SK-N-SH (cell line): ENCODE data around the gene SERPINA9.

Experiments
- CTCF ChIP-seq: fragments of 200-600 bp; sonication (generic); IDR thresholded peaks from 2 replicates; pipeline ENCODE4 v1.6.1; 2017; ENCODE audit warnings: antibody characterized with exemption, mild to moderate bottlenecking, moderate library complexity
- EZH2phosphoT487 ChIP-seq: fragments of 200-600 bp; sonication (generic); IDR thresholded peaks from 2 replicates; pipeline ENCODE4 v1.6.1; 2017; ENCODE audit warnings: low read depth, mixed run types, mild to moderate bottlenecking, antibody characterized with exemption, moderate library complexity, borderline replicate concordance
- MAX ChIP-seq: IDR thresholded peaks from 2 replicates; pipeline ENCODE4 v1.4.0; 2012; ENCODE audit warnings: low read depth
- NFIC ChIP-seq: IDR thresholded peaks from 2 replicates; pipeline ENCODE4 v1.4.0; 2012; ENCODE audit warnings: borderline replicate concordance
- POLR2AphosphoS5 ChIP-seq: IDR thresholded peaks from 2 replicates; pipeline ENCODE4 v1.6.1; 2012; ENCODE audit warnings: low read depth, low read length
- SMC3 ChIP-seq: IDR thresholded peaks from 2 replicates; pipeline ENCODE4 v1.6.1; 2012; ENCODE audit warnings: low read depth, low read length, improper control_type of control experiment
- TAF1 ChIP-seq: IDR thresholded peaks from 2 replicates; pipeline ENCODE4 v1.6.1; 2012; ENCODE audit warnings: low read depth, mild to moderate bottlenecking, low read length, moderate library complexity, borderline replicate concordance
- TCF12 ChIP-seq: IDR thresholded peaks from 2 replicates; pipeline ENCODE4 v1.4.0; 2012
- USF1 ChIP-seq: IDR thresholded peaks from 2 replicates; pipeline ENCODE4 v1.4.0; 2012; ENCODE audit warnings: low read depth, borderline replicate concordance
- USF2 ChIP-seq: fragments of 150-350 bp; IDR thresholded peaks from 2 replicates; pipeline ENCODE4 v1.6.1; 2017; ENCODE audit warnings: antibody characterized with exemption, low read length, low read depth, borderline replicate concordance
- YY1 ChIP-seq: IDR thresholded peaks from 2 replicates; pipeline ENCODE4 v1.4.0; 2012; ENCODE audit warnings: low read depth, mild to moderate bottlenecking

- TF ChIP-seq NFIC (no peak), MAX (no peak), YY1 (no peak), EZH2phosphoT487 (no peak), USF1 (no peak), POLR2AphosphoS5 (no peak), CTCF (no peak), TAF1 (no peak), SMC3 (no peak), USF2 (no peak), TCF12 (no peak)
These were observed 5.0 kb downstream of the SERPINA9 start for GRCh38 chr14:94471045-94471444.
